B cell (primary cell): Measurements from ENCODE around the gene MIXL1.

Experiments
- CTCF ChIP-seq: fragments of 200-600 bp; IDR thresholded peaks from one replicate; pipeline ENCODE4 v1.8.0; 2022; ENCODE audit warnings: antibody characterized with exemption, mild to moderate bottlenecking
- EZH2 ChIP-seq: IDR thresholded peaks from 2 replicates; pipeline ENCODE4 v1.6.1; 2012; ENCODE audit warnings: borderline replicate concordance, low read depth, mild to moderate bottlenecking, moderate library complexity, low read length; ENCODE audit not compliant: insufficient read depth, poor library complexity, severe bottlenecking

- TF ChIP-seq CTCF (no peak), EZH2 (no peak)
These were observed 778 bp upstream of the MIXL1 start for GRCh38 chr1:226222686-226223085.
